HG03280 (cell line): Measurements from ENCODE around the gene GBF1.
"Not testable (repeated sequence)": the region's sequence is repeated elsewhere in the genome, so short reads cannot be mapped to it uniquely, and the experiment has no call there.

ENCODE experiments used
- ATAC-seq: cut with Tn5 transposase; IDR thresholded peaks from one replicate; pipeline ENCODE4 v1.9.1; 2021; ENCODE audit warnings: mild to moderate bottlenecking, moderate library complexity; ENCODE audit not compliant: unreplicated experiment

The GBF1 gene

GRCh38 chr10:102245082-102245931 lies at the start of gene GBF1:
TSS of gene GBF1 (plus strand) at chr10:102245532. CDS start at chr10:102258939, 13,407 bp downstream.
- peak; percentile 86 for ATAC-seq

GRCh38 chr10:102196893-102197292 lies 48.4 kb upstream of the GBF1 start:
- no peak for ATAC-seq

- no peak for ATAC-seq
Observed at GRCh38 chr10:102198027-102198426, 47.3 kb upstream of the GBF1 start.

GRCh38 chr10:102200751-102201640 lies 44.3 kb upstream of the GBF1 start:
- no peak for ATAC-seq

- no peak for ATAC-seq
Observed at GRCh38 chr10:102202386-102202785, 42.9 kb upstream of the GBF1 start.

GRCh38 chr10:102208311-102209035 lies 36.9 kb upstream of the GBF1 start:
- ATAC-seq, result no peak

GRCh38 chr10:102211615-102212299 lies 33.6 kb upstream of the GBF1 start:
- no peak for ATAC-seq

GRCh38 chr10:102213599-102213998 lies 31.7 kb upstream of the GBF1 start:
- ATAC-seq, result not testable (repeated sequence)

GRCh38 chr10:102219370-102219769 lies 26.0 kb upstream of the GBF1 start:
- ATAC-seq, result no peak

GRCh38 chr10:102220612-102221011 lies 24.7 kb upstream of the GBF1 start:
- ATAC-seq, result no peak

- no peak for ATAC-seq
Observed at GRCh38 chr10:102222797-102223196, 22.5 kb upstream of the GBF1 start.

- ATAC-seq, result peak; percentile 79
Observed at GRCh38 chr10:102225646-102226541, 19.4 kb upstream of the GBF1 start, which contains the start of gene ELOVL3. TSS of gene ELOVL3 (plus strand) at chr10:102226299. CDS start at chr10:102226549, 250 bp downstream.

- ATAC-seq, result no peak
Observed at GRCh38 chr10:102226542-102226870, 18.8 kb upstream of the GBF1 start.

GRCh38 chr10:102227050-102227449 lies 18.3 kb upstream of the GBF1 start:
- ATAC-seq, result no peak

GRCh38 chr10:102229810-102230263 lies 15.5 kb upstream of the GBF1 start:
- ATAC-seq, result peak; percentile 51

GRCh38 chr10:102230264-102230860 lies 15.0 kb upstream of the GBF1 start:
- ATAC-seq, result no peak

GRCh38 chr10:102230861-102231356 lies 14.4 kb upstream of the GBF1 start:
- ATAC-seq, result no peak

- no peak for ATAC-seq
Observed at GRCh38 chr10:102231357-102232318, 13.7 kb upstream of the GBF1 start.
